Keratinocyte (primary cell): ENCODE results near the gene GTPBP6. TPM values are rescaled to one million over a fixed set of nuclear protein-coding genes. Genes with fewer than 3 reads are reported as not detected.

ENCODE experiments used
- DNase-seq: peaks from one replicate; pipeline ENCODE4 v3.0.0-alpha.2; 2011; ENCODE audit warnings: low read depth, missing footprints, low spot score
- FAIRE-seq: peaks from 2 replicates; lab custom pipeline; 2011; peaks lifted over from hg19 to GRCh38; lab: Jason Lieb, UNC
- H2AFZ ChIP-seq: 2 replicates; pipeline ENCODE4 v1.6.0; 2012; ENCODE audit warnings: low read length, control low read depth, inconsistent platforms; ENCODE audit not compliant: control insufficient read depth
- H3K27ac ChIP-seq: 2 replicates; pipeline ENCODE4 v1.5.1; 2011; ENCODE audit warnings: low read length; ENCODE audit not compliant: control insufficient read depth, insufficient read depth
- H3K27me3 ChIP-seq: 3 replicates; pipeline ENCODE4 v1.6.0; 2011; ENCODE audit warnings: low read length; ENCODE audit not compliant: control insufficient read depth, insufficient read depth; ENCODE audit errors: extremely low read depth
- H3K36me3 ChIP-seq, 2 experiments: 2 replicates in 1 of 2; 3 replicates in 1 of 2; pipeline ENCODE4 v1.5.1; 2011; ENCODE audit warnings: low read length in 2 of 2, mild to moderate bottlenecking in 1 of 2; ENCODE audit not compliant: control insufficient read depth in 2 of 2, insufficient read depth in 2 of 2; ENCODE audit errors: extremely low read depth in 1 of 2
- H3K4me1 ChIP-seq: 3 replicates; pipeline ENCODE4 v1.5.1; 2011; ENCODE audit warnings: low read length; ENCODE audit not compliant: control insufficient read depth, insufficient read depth; ENCODE audit errors: extremely low read depth
- H3K4me2 ChIP-seq: 3 replicates; pipeline ENCODE4 v1.6.0; 2011; ENCODE audit warnings: low read depth, low read length; ENCODE audit not compliant: control insufficient read depth, insufficient read depth; ENCODE audit errors: extremely low read depth
- H3K4me3 ChIP-seq, 3 experiments: fragments of 200-600 bp in 1 of 3; sonication (generic) in 1 of 3; 2 replicates in 2 of 3; 3 replicates in 1 of 3; pipeline ENCODE4 v1.5.1; 2011 to 2016; ENCODE audit warnings: low read length in 3 of 3, mild to moderate bottlenecking in 3 of 3, control low read depth in 2 of 3, inconsistent platforms in 1 of 3, low read depth in 1 of 3, mixed read lengths in 1 of 3, mixed run types in 1 of 3, moderate library complexity in 1 of 3; ENCODE audit not compliant: control insufficient read depth in 2 of 3, insufficient read depth in 2 of 3; ENCODE audit errors: extremely low read depth in 1 of 3
- H3K79me2 ChIP-seq: 2 replicates; pipeline ENCODE4 v1.6.0; 2012; ENCODE audit warnings: low read length; ENCODE audit not compliant: control insufficient read depth, insufficient read depth
- H3K9ac ChIP-seq: 3 replicates; pipeline ENCODE4 v1.6.0; 2011; ENCODE audit warnings: low read length; ENCODE audit not compliant: control insufficient read depth, insufficient read depth; ENCODE audit errors: extremely low read depth
- H3K9me1 ChIP-seq: 3 replicates; pipeline ENCODE4 v1.6.0; 2011; ENCODE audit warnings: low read length; ENCODE audit not compliant: control insufficient read depth, insufficient read depth; ENCODE audit errors: extremely low read depth
- H3K9me3 ChIP-seq: 2 replicates; pipeline ENCODE4 v1.5.1; 2012; ENCODE audit warnings: low read depth, low read length; ENCODE audit not compliant: control insufficient read depth
- H4K20me1 ChIP-seq: 3 replicates; pipeline ENCODE4 v1.6.0; 2011; ENCODE audit warnings: low read length; ENCODE audit not compliant: control insufficient read depth, insufficient read depth; ENCODE audit errors: extremely low read depth
- CTCF ChIP-seq, 3 experiments: IDR thresholded peaks in 1 of 3; conservative IDR thresholded peaks in 1 of 3; optimal IDR thresholded peaks in 1 of 3; 2 replicates in 2 of 3; 3 replicates in 1 of 3; pipeline versions ENCODE3 to v1.5.1; 2011; ENCODE audit warnings: low read length in 3 of 3, mild to moderate bottlenecking in 3 of 3, moderate library complexity in 2 of 3, control low read depth in 1 of 3, inconsistent platforms in 1 of 3; ENCODE audit not compliant: insufficient read depth in 2 of 3; ENCODE audit errors: extremely low read depth in 1 of 3
- EZH2 ChIP-seq: IDR thresholded peaks from one replicate; pipeline ENCODE4 v1.6.1; 2012; ENCODE audit warnings: inconsistent platforms, mild to moderate bottlenecking, low read length, moderate library complexity
- dilution Hi-C: fragments of 300-500 bp; cut with MboI; formaldehyde crosslinking; loops from one replicate; pipeline ENCODE4 v1.7.0; 2020; ENCODE audit warnings: low sequenced_read_pairs; ENCODE audit not compliant: extremely low pct_ligation_motif_present
- polyA minus RNA-seq, 3 experiments: library from RNA; depleted of rRNA, polyadenylated mRNA; stranded (reverse); fragments of >200 nt; gene quantifications; 1 replicate in 1 of 3; 2 replicates in 1 of 3; 3 replicates in 1 of 3; pipeline ENCODE4 v1.2.3, GENCODE V29; 2011
- polyA plus RNA-seq, 5 experiments: library from polyadenylated mRNA; depleted of rRNA in 3 of 5; stranded (reverse) in 3 of 5; stranded (forward) in 1 of 5; unstranded in 1 of 5; fragments of >200 nt; gene quantifications; 1 replicate in 1 of 5; 2 replicates in 3 of 5; 3 replicates in 1 of 5; pipeline versions ENCODE4 v1.2.1 to v1.2.3, GENCODE V29; 2011 to 2012; ENCODE audit warnings: missing spikeins in 2 of 5, low read depth in 1 of 5, low replicate concordance in 1 of 5

GTPBP6 gene
- polyA plus RNA-seq = 16.7 to 22.7 TPM (median 20.2 TPM) in 3 replicates
- 12.3 TPM for polyA plus RNA-seq (2011; ENCODE audit: low read depth)
- 8.5 and 22.3 TPM in 2 replicates for polyA plus RNA-seq (2011; cell fraction: cytosol; rRNA removed)
- 19.9 and 24.8 TPM in 2 replicates for polyA plus RNA-seq (2011; cell fraction: nucleus; rRNA removed)
- 23.3 and 34.1 TPM in 2 replicates for polyA plus RNA-seq (2012; ENCODE audit: low replicate concordance)
- polyA minus RNA-seq = 10.0 to 15.1 TPM (median 10.9 TPM) in 3 replicates
- polyA minus RNA-seq (2011; cell fraction: cytosol; rRNA and poly(A)+ RNA removed) = 36.6 TPM
- 11.4 and 12.3 TPM in 2 replicates for polyA minus RNA-seq (2011; cell fraction: nucleus; rRNA and poly(A)+ RNA removed)

DNA sequence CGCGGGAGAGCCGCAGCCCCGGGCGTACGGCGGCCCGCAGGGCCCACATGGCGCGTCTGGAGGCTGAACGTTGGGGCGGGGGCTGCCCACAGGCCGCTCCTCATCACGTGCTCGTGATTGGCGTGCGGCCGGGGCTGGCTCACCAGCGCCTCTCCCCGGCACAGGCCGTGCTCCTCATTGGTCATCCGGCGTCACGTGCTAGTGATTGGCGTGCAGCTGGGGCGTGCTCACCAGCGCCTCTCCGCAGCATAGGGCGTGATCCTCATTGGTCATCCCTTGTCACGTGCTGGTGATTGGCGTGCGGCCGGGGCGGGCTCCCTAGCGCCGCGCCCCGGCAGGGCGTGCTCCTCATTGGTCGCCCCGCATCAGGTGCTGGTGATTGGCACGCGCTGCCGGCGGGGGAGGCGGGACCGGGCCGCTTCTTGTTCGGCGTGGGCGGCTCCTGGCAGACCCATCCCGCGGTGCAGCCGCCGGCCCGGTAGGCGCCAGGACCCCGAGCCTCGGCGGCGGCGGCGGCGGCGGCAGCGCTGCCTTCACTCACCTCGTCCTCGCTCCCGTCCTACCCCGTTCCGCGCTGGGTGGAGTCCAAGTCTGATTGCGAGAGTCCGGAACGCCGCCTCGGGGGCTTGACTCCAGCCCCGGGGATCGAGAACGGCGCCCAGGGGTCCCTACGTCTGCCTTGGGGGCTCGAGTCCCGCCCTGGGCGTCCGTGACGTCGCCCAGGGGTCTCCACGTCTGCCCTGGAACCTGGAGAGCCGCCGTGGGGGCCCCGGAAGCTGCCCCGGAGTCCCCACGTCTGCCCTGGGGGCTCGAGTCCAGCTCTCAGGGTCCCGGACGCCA, at the start of gene GTPBP6:
GTPBP6 (minus strand) TSS at position 58 of the 840 bp plus-strand sequence; CDS start at position 49, 9 bp downstream.
- H3K36me3 ChIP-seq = peaks cover 1 to 4% of the 10 kb centered on the region in 2 experiments
- DNase-seq = peak; percentile 92
- H3K9me3 ChIP-seq = peaks cover 2% of the 10 kb centered on the region
- peaks cover 29% of the 10 kb centered on the region for H3K79me2 ChIP-seq
- H3K4me2 ChIP-seq = peak within 1 kb of the TSS; percentile 93
- TF ChIP-seq CTCF (optimal IDR thresholded peaks at IDR 0.05 in 1 of 3, IDR thresholded peaks at IDR 0.05 in 1 of 3, conservative IDR thresholded peaks at IDR 0.05 in 1 of 3; ENCODE audit: extremely low read depth in 1 of 3, insufficient read depth in 2 of 3, low read length in 3 of 3) (peak in 2 of 3 experiments; percentile 13 to 14), EZH2 (no peak)
- dilution Hi-C loops = no loop called here
- peak within 1 kb of the TSS; percentile 82 for H3K27ac ChIP-seq
- peaks cover 8% of the 10 kb centered on the region for H3K4me1 ChIP-seq
- H3K4me3 ChIP-seq = peak within 1 kb of the TSS; percentile 79 to 98 (median 88)
- no peaks in the 10 kb centered on the region for H4K20me1 ChIP-seq
- H2AFZ ChIP-seq = peak within 1 kb of the TSS; percentile 54
- FAIRE-seq = no peak
- H3K9ac ChIP-seq = peak within 1 kb of the TSS; percentile 94
- H3K27me3 ChIP-seq = no peaks in the 10 kb centered on the region
- H3K9me1 ChIP-seq = no peaks in the 10 kb centered on the region

- no peak for FAIRE-seq
- Histone ChIP-seq H3K27me3 (peaks cover 7% of the 10 kb centered on the region), H3K79me2 (no peaks in the 10 kb centered on the region), H2AFZ (no peak overlapping the region), H4K20me1 (no peaks in the 10 kb centered on the region), H3K4me1 (no peaks in the 10 kb centered on the region), H3K9me1 (no peaks in the 10 kb centered on the region), H3K27ac (no peak overlapping the region), H3K9ac (no peak overlapping the region), H3K4me3 (no peak overlapping the region), H3K9me3 (peaks cover 7% of the 10 kb centered on the region), H3K36me3 (no peaks in the 10 kb centered on the region), H3K4me2 (no peak overlapping the region)
- TF ChIP-seq CTCF (optimal IDR thresholded peaks at IDR 0.05 in 1 of 3, IDR thresholded peaks at IDR 0.05 in 1 of 3, conservative IDR thresholded peaks at IDR 0.05 in 1 of 3; ENCODE audit: extremely low read depth in 1 of 3, insufficient read depth in 2 of 3, low read length in 3 of 3) (no peak), EZH2 (no peak)
- dilution Hi-C loops = no loop called here
- DNase-seq = no peak
Measured at GRCh38 chrX:367866-368265, 49.3 kb upstream of the GTPBP6 start.
